CD4-positive, alpha-beta T cell (primary cell): Measurements from ENCODE around the gene DNAJB1. TPM values are rescaled to one million over a fixed set of nuclear protein-coding genes. Genes with fewer than 3 reads are reported as not detected.

Source experiments
- ATAC-seq: fragments of 200-7000 bp; cut with Tn5 transposase; one replicate; pipeline ENCODE4 v1.10.0; 2022; ENCODE audit warnings: mild to moderate bottlenecking; ENCODE audit not compliant: poor library complexity
- CTCF ChIA-PET: fragments of 350-600 bp; sonication (Branson Sonifier 250); formaldehyde crosslinking; loops from one replicate; lab custom pipeline; 2021; ENCODE audit warnings: antibody characterized with exemption, inconsistent platforms; lab: Charles Lee
- POLR2A ChIA-PET: fragments of 350-600 bp; sonication (Branson Sonifier 250); formaldehyde crosslinking; loops from one replicate; lab custom pipeline; 2021; ENCODE audit warnings: antibody characterized with exemption, inconsistent platforms; lab: Charles Lee
- DNase-seq, 14 experiments: peaks; one replicate each; pipeline ENCODE4 v3.0.0-alpha.2; 2013 to 2020; ENCODE audit warnings: mixed read lengths in 2 of 14
- H3K27ac ChIP-seq, 2 donors: one replicate each; pipeline versions ENCODE4 v1.5.1 to v1.7.0; 2013; ENCODE audit warnings: low read length in 2 of 2, low read depth in 1 of 2, mild to moderate bottlenecking in 1 of 2
- H3K27me3 ChIP-seq, 2 experiments: 1 replicate in 1 of 2; 2 replicates in 1 of 2; pipeline versions ENCODE4 v1.6.1 to v1.7.0; 2013; ENCODE audit warnings: low read length in 2 of 2, control low read depth in 1 of 2, mild to moderate bottlenecking in 1 of 2, moderate library complexity in 1 of 2; ENCODE audit not compliant: insufficient read depth in 2 of 2, control insufficient read depth in 1 of 2
- H3K36me3 ChIP-seq: one replicate; pipeline ENCODE4 v1.6.1; 2013; ENCODE audit warnings: low read length, control low read depth; ENCODE audit not compliant: insufficient read depth
- H3K4me1 ChIP-seq: one replicate; pipeline ENCODE4 v1.6.1; 2013; ENCODE audit warnings: low read length, control low read depth; ENCODE audit not compliant: insufficient read depth
- H3K4me3 ChIP-seq: one replicate; pipeline ENCODE4 v1.5.1; 2013; ENCODE audit warnings: mild to moderate bottlenecking, low read length, moderate library complexity
- H3K9me3 ChIP-seq, 2 experiments: 1 replicate in 1 of 2; 2 replicates in 1 of 2; pipeline versions ENCODE4 v1.6.1 to v1.7.0; 2013; ENCODE audit warnings: low read length in 2 of 2, mild to moderate bottlenecking in 2 of 2, control low read depth in 1 of 2, moderate library complexity in 1 of 2; ENCODE audit not compliant: control insufficient read depth in 1 of 2, insufficient read depth in 1 of 2
- H3K27ac Mint-ChIP-seq: one replicate; pipeline ENCODE4 v1.8.0; 2020; ENCODE audit warnings: mixed read lengths
- H3K27me3 Mint-ChIP-seq: one replicate; pipeline ENCODE4 v1.8.0; 2021; ENCODE audit warnings: mixed read lengths
- H3K36me3 Mint-ChIP-seq: one replicate; pipeline ENCODE4 v1.8.0; 2021; ENCODE audit warnings: low read depth, mixed read lengths
- H3K4me1 Mint-ChIP-seq: one replicate; pipeline ENCODE4 v1.8.0; 2021; ENCODE audit warnings: low read depth, mixed read lengths
- H3K4me3 Mint-ChIP-seq: one replicate; pipeline ENCODE4 v1.8.0; 2020; ENCODE audit warnings: mild to moderate bottlenecking, mixed read lengths
- H3K9me3 Mint-ChIP-seq: one replicate; pipeline ENCODE4 v1.8.0; 2020; ENCODE audit warnings: mixed read lengths
- intact Hi-C, 2 experiments: fragments of 100-400 bp; cut with DNase I in 1 of 2; cut with micrococcal nuclease in 1 of 2; formaldehyde crosslinking; loops; one replicate each; pipeline versions ENCODE4 v1.15.1 to v1.9.0; 2023 to 2025; cut with DNase I, micrococcal nuclease
- total RNA-seq, 174 experiments: library from RNA in 2 of 174; stranded (reverse) in 2 of 174; gene quantifications; one replicate each; pipeline ENCODE4 v1.2.3 and lab custom pipeline; 2021 to 2026
- TF ChIP-seq, protein P1 (sequence below): fragments of 200-600 bp; IDR thresholded peaks from one replicate; pipeline ENCODE4 v1.8.0; 2022; ENCODE audit warnings: antibody characterized with exemption, mild to moderate bottlenecking

DNAJB1 gene
- total RNA-seq, 2 experiments from 2014 or later = 666 to 672 TPM

DNA sequence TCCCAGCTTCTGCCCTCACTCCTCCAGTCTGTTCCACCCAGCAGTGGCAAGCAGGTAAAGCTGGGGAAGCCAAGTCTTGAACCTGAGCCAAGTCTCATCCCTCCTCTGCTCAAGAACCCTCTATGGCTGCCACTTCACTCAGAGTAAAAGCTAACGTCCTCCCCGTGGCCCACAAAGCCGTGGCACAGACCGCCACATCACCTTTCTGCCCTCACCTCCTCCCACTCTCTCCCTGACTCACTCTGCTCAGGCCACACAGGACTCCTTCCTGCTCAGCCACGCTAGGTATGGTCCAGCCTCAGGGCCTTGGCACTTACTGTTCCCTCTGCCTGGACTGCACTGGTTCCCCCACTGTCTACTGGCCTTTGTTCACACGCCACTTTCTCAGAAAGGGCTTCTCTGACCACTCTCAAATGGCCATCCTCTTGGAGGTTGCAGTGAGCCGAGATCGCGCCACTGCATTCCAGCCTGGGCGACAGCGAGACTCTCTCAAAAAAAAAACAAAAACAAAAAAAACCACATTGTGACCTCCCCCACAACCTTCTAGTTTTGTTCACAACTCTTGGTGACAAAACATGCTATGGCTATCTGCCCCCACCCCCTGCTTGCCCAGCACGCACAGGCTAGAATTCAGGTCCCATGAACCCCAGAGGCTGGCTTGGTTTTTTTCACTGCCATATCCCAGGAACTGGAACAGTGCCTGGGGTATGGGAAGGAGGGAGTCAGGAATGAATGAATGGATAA is 37.9 kb upstream of the DNAJB1 start:
- Histone ChIP-seq H3K4me1 (peaks cover 78% of the 10 kb centered on the region), H3K4me3 (peak overlapping the region; percentile 28), H3K9me3 (no peaks in the 10 kb centered on the region), H3K27ac (no peak overlapping the region), H3K27me3 (no peaks in the 10 kb centered on the region), H3K36me3 (peaks cover 13% of the 10 kb centered on the region)
- peak overlapping the region; percentile 66 for H3K4me3 Mint-ChIP-seq
- DNase-seq (peak in 1 of 14 experiments; percentile 34), ATAC-seq (no peak)
- no peaks in the 10 kb centered on the region for H3K27me3 Mint-ChIP-seq
- H3K4me1 Mint-ChIP-seq = peaks cover 46% of the 10 kb centered on the region
- intact Hi-C loops = no loop called here
- CTCF ChIA-PET = interaction anchor here (0.9 to 3.3 kb wide), 21 partner anchors 12 to 134 kb away, joined by 3 to 28 read pairs (median 4); partner anchors contain the start of genes NDUFB7, PTGER1, TECR and ZNF333
- H3K9me3 Mint-ChIP-seq = no peaks in the 10 kb centered on the region
- H3K27ac Mint-ChIP-seq = peak overlapping the region; percentile 81
- H3K36me3 Mint-ChIP-seq = peaks cover 22% of the 10 kb centered on the region
- POLR2A ChIA-PET = interaction anchor here (0.9 to 1.9 kb wide), 7 partner anchors 15 to 52 kb away, joined by 3 to 12 read pairs (median 4); partner anchors contain the start of genes DNAJB1, NDUFB7 and TECR
- TF ChIP-seq, protein P1, sequence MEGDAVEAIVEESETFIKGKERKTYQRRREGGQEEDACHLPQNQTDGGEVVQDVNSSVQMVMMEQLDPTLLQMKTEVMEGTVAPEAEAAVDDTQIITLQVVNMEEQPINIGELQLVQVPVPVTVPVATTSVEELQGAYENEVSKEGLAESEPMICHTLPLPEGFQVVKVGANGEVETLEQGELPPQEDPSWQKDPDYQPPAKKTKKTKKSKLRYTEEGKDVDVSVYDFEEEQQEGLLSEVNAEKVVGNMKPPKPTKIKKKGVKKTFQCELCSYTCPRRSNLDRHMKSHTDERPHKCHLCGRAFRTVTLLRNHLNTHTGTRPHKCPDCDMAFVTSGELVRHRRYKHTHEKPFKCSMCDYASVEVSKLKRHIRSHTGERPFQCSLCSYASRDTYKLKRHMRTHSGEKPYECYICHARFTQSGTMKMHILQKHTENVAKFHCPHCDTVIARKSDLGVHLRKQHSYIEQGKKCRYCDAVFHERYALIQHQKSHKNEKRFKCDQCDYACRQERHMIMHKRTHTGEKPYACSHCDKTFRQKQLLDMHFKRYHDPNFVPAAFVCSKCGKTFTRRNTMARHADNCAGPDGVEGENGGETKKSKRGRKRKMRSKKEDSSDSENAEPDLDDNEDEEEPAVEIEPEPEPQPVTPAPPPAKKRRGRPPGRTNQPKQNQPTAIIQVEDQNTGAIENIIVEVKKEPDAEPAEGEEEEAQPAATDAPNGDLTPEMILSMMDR = no peak

DNA sequence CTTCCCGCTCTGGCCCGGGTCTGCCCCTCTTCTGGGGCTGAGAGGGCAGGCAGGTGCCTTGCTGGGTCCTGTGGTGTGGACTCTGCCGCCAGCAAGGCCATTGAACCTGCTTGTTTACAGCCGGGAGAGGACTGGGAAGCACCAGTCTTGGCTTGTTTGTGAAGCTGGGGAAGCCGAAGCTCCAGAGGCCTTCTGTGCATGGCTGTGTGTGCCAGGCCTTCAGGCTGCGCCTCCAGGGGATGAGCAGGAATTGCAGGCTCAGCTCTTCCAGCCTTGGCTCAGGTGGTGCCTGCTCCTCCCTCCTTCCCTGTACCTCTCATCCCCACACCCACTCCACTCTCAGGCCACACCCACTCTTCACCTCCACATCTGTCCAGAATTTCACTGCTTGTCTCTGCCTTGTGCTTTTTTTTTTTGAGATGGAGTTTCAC is 36.2 kb upstream of the DNAJB1 start:
- ATAC-seq (no peak), DNase-seq (peak in 1 of 14 experiments; percentile 17)
- Mint-ChIP-seq H3K4me3 (no peak overlapping the region), H3K36me3 (peaks cover 29% of the 10 kb centered on the region), H3K9me3 (no peaks in the 10 kb centered on the region), H3K27ac (peak overlapping the region; percentile 92), H3K27me3 (no peaks in the 10 kb centered on the region), H3K4me1 (peaks cover 54% of the 10 kb centered on the region)
- Histone ChIP-seq H3K27me3 (no peaks in the 10 kb centered on the region), H3K4me3 (no peak overlapping the region), H3K27ac (no peak overlapping the region), H3K4me1 (peaks cover 76% of the 10 kb centered on the region), H3K36me3 (peaks cover 18% of the 10 kb centered on the region), H3K9me3 (no peaks in the 10 kb centered on the region)
- CTCF ChIA-PET = interaction anchor here (3.3 kb wide), 1 partner anchor 18 kb away, joined by 28 read pairs; the partner anchor contains the start of gene NDUFB7
- POLR2A ChIA-PET = interaction anchor here (1.1 to 1.7 kb wide), 4 partner anchors 17 to 48 kb away, joined by 3 to 4 read pairs (median 4); partner anchors contain the start of genes DNAJB1 and NDUFB7
- TF ChIP-seq, protein P1 = no peak
- intact Hi-C loops = no loop called here

DNA sequence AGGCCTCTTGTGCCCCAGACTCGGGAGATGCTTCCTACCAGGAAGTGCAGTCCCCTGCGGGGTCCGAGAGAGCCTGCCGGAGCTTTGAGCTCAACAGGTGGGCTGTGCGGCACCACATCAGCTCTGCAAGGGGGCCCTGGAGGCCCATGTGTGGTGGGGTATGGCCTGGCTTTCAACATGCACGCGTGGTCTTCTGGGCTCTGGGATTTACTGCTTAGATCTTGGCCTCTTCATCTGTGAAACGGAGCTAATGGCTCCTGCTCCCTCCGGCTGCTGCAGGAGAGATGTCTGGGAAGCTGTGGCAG is 35.7 kb upstream of the DNAJB1 start:
- Mint-ChIP-seq H3K36me3 (peaks cover 30% of the 10 kb centered on the region), H3K27me3 (no peaks in the 10 kb centered on the region), H3K4me3 (no peak overlapping the region), H3K27ac (peak overlapping the region; percentile 92), H3K4me1 (peaks cover 54% of the 10 kb centered on the region), H3K9me3 (no peaks in the 10 kb centered on the region)
- Histone ChIP-seq H3K27me3 (no peaks in the 10 kb centered on the region), H3K4me1 (peaks cover 74% of the 10 kb centered on the region), H3K36me3 (peaks cover 21% of the 10 kb centered on the region), H3K27ac (no peak overlapping the region), H3K9me3 (no peaks in the 10 kb centered on the region), H3K4me3 (no peak overlapping the region)
- intact Hi-C loops = no loop called here
- POLR2A ChIA-PET = interaction anchor here (1.1 to 1.7 kb wide), 4 partner anchors 18 to 47 kb away, joined by 3 to 4 read pairs (median 4); partner anchors contain the start of genes DNAJB1 and NDUFB7
- DNase-seq (no peak), ATAC-seq (no peak)
- CTCF ChIA-PET = no interaction called here
- TF ChIP-seq, protein P1 = no peak
